GM19025 (cell line): ENCODE measurements around the gene PPP1R13B.

ENCODE experiments used
- ATAC-seq: cut with Tn5 transposase; IDR thresholded peaks from one replicate; pipeline ENCODE4 v1.9.1; 2021; ENCODE audit warnings: mild to moderate bottlenecking, low read depth, moderate library complexity; ENCODE audit not compliant: unreplicated experiment

PPP1R13B gene

DNA sequence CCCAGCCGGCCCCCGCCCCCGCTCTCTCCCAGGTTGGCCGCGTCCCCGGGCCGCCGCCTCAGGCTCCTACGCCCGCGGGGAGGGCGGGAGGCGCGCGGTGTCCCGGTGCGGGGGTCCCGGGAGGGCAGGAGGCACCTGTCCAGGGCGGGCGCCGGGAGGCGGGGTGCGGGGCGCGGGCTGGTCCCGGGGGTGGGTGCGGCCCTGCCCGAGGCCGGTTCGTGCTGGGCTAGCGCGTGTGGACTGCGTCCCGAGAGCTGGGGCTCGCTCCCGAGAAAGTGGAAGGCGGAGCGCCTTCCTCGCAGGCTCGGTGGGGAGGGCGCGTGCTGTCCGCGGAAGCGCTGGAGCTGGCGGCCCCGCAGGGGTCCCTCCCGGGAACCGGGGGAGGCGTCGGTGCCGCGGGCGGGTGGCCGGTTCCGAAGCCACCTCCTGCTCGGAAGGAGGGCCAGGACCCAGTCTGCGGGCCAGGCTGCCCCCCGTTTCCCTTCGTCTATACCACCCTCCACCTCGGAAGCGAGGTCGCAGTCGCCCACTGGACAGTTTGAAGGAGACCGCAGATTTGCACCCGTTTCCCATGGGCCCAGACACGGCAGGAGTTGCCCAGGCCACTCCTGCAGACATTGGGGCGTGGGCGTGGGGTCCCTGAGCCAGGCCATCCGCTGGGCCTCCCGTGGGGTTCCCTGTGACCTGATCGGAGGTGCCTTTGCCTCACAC is 131.1 kb downstream of the PPP1R13B start:
- no peak for ATAC-seq

DNA sequence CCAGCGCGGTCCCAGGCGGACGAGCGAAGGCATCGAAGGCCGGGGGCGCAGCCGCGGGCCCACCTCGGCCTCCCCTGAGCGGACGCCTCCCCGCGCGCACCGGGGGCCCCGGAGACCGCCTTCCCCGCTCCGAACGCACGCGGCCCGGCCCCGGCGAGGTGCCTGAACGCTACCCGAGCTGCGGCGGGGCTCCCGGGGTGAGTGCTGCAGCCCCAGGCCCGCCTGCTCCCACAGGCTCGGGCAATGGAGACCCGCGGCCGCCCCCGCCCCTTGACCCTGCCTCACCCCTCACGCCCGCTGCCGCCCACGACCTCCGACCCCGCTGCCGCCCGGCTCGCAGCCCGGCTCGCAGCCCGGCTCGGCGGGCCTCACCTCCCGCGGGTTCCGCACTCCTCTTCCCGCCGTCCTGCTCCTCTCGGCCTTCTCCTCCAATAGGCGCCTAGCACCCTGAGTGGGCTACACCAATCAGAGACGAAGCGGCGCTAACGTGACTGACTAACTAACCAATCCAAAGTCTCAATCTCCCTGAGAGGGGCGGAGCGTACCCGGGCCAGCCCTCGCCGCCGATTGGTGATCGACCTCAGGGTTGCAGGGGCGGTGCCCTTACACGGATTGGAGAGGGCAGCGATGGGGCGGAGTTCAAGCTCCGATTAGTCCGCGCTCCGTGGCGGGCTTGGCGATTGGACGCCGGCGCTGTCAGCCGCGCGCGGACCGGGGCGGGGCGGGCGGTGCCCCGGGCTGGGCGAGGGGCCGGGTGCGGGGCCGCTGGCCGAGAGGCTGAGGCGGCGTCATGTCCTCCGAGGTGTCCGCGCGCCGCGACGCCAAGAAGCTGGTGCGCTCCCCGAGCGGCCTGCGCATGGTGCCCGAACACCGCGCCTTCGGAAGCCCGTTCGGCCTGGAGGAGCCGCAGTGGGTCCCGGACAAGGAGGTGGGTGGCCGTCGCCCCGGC is 132.0 kb downstream of the PPP1R13B start, which contains the start of the genes XRCC3 and ZFYVE21:
Gene XRCC3 (minus strand): TSS at position 400 of the 949 bp plus-strand sequence. CDS start 4,364 bp downstream, outside the sequence.
Gene ZFYVE21 (plus strand): TSS at position 759 of the 949 bp plus-strand sequence. CDS start 32 bp downstream, at position 791.
- peak; percentile 92 for ATAC-seq

DNA sequence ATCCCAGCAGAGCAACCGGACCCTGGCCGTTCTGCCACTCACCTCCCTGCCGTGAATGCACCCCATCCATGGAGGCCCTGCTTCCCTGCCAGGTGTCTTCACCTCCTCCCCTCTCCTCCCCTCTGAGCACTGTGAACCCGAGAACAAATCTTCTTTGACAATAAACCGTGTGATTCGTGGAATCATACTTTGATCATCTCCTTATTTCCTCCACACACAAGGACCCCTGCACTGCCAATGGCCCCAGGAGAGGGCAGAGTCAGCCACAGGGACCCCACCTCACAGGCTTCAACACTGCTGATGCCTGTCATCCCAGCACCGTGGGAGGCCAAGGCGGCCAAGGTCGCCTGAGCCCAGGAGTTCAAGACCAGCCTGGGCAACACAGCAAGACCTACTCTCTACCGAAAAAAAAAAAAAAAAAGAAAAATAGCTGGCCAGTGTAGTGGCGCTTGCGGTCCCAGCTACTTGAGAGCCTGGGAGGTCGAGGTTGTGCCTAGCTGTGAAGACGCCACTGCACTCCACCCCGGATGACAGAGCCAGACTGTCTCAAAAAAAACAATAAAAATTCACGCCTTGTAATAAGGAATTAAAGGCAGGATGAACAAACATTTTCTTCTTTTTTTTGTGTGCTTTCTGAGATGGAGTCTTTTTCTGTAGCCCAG is 133.2 kb downstream of the PPP1R13B start:
- ATAC-seq, result no peak

GRCh38 chr14:103713304-103714062 is 133.9 kb downstream of the PPP1R13B start:
- no peak for ATAC-seq

DNA sequence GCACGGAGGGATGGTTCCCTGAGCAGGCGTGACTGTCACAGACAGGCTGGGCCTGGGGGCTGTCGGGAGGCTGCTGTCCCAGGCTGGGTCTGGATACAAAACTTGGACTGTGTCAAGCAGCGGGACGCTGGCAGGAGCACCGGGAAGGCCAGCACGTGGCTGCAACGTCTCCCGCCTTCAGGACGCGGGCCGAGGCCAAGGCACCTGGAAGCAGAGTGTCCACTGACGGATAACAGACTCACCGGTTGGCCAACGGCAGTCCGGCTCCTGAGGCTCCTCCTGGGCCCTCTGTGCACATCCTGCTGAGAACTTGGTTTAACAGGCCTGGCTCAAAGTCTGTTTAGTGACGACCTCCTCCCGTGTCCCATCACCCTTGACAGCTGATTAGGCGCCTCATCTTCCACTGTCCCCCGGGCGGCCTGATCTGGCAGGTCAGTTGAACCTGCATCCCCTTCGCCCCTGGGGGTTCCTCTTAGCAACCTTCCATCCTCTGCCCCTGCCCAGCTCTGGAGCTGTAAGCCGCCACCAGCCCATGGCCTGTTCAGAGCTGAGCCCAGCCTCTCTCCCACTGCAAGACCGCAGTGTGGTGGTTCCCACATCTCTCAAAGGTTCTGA is 134.6 kb downstream of the PPP1R13B start:
- no peak for ATAC-seq

DNA sequence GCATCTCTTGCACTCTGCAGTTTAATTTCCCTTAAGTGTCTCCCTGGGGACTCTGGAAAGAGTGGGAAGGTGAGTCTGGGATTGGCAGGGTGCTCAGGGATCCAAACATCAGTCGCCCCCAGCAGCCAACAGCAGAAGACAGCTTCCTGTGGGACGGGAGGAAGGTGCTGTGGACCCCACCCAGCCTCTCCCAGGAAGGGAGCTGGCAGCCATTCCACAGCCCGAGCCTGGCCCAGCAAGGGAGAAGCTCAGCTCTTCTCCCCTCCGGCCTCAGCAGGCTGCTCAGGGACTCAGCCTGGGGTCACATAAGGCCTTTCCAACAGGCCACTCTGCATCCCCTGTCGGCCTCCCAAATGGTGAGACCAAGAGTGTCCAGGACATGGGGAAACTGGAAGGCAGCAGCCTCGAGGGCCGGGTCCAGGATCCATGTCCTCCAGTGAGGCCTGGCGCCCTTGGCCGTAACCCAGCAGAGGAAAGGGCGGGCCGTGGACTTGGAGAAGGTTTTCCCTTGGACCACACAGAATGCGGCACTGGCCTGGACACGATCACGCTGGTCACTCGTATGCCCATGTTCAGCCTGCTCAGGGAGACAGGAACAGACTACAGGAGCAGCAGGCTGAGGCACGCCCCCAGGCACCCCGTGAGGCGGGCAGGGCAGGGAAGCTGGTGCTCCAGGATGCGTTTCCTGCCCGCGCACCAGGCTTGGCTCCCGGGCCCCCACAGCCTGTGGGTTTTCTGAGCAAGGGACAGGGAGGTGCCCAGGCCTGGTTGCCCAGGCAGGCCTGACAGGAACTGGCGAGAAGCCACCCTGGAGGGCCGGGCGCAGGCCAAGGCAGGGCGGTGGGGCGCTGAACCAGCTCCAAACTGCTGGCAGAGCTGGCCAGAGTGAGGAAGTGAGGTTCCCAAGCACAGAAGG is 135.6 kb downstream of the PPP1R13B start:
- no peak for ATAC-seq

DNA sequence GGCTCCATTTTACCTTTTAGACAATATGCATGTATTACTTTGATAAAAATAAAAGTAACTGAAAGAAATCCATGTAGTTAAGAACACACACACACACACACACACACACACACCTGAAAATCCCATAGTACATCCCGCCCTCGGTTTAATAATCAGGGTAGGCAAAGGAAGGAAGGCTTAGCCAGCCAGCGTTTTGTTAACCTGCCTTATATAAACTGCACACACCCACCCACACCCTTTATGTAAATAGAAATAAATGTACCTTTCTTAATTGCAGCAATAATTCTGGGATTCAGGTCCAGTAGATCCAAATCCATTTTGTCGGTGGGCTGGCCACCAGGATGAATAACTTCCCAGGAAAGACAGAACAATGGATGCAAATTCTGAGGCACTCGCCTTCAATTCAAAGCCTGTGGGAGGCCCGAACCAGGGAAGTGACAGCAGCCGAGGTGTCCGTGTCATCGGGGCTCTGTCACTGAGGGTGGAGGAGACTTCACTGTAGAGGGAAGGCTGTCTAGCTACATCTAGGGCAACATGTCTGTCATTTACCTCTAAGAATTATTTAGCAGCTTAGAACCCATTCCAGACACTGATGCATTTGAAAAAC is 136.5 kb downstream of the PPP1R13B start:
- ATAC-seq, result no peak

GRCh38 chr14:103709814-103710213 is 137.6 kb downstream of the PPP1R13B start:
- no peak for ATAC-seq

DNA sequence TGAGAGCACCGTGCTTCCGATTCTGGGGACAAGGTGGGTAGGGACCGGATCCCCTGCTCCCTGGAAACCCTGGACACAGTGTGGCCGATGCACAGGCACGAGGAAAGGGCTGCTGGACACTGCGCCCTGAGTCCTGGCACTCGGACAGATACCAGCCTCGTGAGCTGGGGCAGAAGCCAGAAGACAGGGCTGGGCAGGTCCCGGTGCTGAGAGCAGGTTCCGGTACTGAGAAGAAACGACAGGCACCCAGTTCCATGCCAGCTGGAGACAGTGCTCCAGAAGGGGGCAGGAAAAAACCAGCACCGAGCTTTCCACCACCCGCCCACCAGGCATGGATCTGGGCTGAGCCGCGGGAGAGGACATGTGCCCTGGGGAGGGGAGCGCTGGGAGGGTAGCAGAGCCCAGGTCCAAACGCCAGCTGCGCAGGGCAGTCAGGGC is 138.6 kb downstream of the PPP1R13B start:
- no peak for ATAC-seq

- no peak for ATAC-seq
Observed at GRCh38 chr14:103707329-103708263, 139.8 kb downstream of the PPP1R13B start.

DNA sequence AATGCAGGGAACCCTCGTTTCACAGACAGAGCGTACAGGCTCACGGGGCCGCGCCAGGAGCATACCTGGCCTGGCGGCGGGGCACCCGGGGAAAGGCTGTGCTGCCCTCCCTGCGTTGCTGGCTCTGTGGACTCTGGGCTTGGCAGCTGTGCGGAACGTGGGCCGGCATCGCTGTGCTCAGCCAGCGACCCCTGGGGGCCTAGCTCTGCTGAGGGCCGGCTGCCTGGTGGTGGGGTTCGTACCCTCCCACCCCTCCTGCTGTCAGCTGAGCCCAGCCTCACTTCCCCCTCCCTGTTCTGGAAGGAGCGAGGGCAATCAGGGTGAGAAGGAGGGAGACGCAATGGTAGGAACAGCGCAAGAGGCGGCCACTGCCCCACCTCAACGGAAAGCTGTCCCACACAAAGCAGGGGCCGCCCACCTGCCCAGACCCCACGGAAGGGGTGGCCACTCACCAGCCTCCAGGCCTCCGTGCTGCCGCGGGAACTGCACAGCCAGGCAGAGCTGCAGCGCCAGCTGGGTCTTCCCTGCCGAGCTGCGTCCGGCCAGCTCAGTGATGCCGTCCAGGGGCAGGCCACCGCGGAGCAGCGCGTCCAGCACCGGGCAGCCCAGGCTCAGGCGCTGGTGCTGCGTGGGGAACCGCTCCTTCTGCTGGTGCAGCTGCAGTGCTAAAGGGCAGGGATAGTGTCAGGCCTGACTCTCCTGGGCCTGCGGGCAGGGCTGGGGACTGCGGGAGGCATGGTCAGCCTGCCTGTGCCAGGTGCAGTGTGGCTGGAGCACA is 140.6 kb downstream of the PPP1R13B start:
- no peak for ATAC-seq

GRCh38 chr14:103705504-103706284 is 141.7 kb downstream of the PPP1R13B start:
- ATAC-seq, result no peak

DNA sequence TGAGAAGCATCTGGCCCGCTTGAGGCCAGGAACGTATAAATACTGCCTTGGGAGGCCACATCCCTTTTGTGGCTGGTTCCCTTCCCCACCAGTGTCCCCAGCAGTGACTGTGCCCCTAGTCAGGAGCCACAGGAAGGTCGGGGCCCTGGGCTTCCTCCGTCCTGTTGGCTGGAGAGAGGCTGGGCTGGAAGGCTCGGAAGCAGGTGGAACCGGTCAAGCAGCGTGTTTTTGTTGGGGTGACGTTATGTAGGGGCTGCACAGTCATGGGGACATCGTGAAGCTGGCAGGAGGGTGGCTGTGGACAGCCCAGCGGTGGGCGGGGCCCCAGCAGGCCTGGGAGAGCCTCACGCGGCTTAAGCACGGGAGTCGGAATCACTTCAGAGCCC is 142.3 kb downstream of the PPP1R13B start:
- ATAC-seq, result no peak

DNA sequence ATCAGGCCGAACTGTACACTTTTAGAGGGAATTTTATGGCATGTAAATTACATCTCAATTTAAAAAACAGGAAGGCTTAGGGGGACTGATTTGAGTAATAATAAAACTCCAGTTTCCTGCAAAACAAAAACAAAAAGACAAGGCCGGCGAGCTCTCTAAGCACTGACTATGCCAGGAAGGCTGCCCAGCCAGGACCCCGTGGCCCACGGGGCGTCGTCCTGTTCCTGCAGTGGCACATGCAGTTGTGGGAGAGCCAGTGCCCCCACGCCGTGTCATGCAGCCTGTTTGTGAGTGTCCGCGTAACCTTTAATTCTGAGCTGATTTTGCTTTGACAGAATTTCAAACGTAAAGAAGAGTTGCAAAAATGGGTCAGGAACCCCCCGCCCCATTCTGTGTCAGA is 142.7 kb downstream of the PPP1R13B start:
- no peak for ATAC-seq
